HG03439 (cell line): ENCODE measurements around the gene LDB3.

ENCODE experiments used
- ATAC-seq: cut with Tn5 transposase; IDR thresholded peaks from one replicate; pipeline ENCODE4 v1.9.1; 2021; ENCODE audit warnings: mild to moderate bottlenecking, moderate library complexity; ENCODE audit not compliant: unreplicated experiment

Gene LDB3

GRCh38 chr10:86685416-86685815 lies 17.1 kb downstream of the LDB3 start:
- ATAC-seq, result no peak

GRCh38 chr10:86685893-86686632 lies 17.8 kb downstream of the LDB3 start:
- ATAC-seq, result no peak

GRCh38 chr10:86686972-86687371 lies 18.7 kb downstream of the LDB3 start:
- ATAC-seq, result no peak

- ATAC-seq, result no peak
Measured at GRCh38 chr10:86687750-86688149, 19.4 kb downstream of the LDB3 start.

DNA sequence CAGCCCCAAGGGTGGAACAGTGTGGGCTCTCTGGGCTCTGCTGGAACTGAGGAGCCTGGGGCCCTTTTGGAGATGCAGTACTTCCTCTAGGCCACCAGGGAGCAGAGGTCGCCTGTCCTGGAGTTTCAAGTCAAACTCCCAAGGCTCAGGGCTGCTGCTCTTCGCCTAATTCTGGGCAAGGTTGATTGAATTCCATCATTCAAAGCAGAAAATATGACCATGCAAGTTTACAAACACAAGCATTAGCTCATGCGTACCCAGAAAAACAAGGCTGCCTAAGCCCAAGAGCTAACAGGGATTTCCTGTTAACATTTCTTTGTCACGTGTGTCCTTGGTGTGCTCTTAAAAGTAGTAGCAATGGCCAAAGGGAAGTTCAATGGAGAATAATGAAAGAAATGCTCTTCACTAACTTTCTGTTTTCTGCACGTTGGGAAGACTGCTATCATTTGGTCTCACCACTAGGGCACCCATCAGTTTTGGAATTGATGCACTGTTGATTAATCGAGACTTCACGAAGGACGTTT lies 20.1 kb downstream of the LDB3 start:
- peak; percentile 75 for ATAC-seq

DNA sequence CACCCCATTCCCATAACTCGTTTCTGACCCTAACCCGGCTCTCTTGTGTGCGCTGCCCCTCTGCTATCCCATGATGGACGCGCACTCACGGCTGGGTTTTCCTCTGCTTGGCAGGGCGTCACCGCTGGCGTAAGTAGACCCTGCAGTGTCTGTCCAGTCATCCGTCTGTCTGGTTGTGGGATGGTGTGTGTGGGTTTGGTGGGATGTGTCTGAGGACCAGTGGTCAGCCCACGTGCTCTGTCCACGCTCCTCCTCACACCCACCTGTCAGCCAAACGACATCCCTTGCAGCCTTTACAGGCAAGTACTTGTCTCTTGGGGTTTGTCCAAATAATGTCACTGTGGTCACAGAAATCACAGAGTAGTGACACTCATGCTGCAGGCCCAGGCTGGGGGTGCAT lies 20.8 kb downstream of the LDB3 start:
- no peak for ATAC-seq

- ATAC-seq, result no peak
Measured at GRCh38 chr10:86690231-86690630, 21.9 kb downstream of the LDB3 start.

GRCh38 chr10:86690657-86691084 lies 22.4 kb downstream of the LDB3 start:
- ATAC-seq, result no peak

DNA sequence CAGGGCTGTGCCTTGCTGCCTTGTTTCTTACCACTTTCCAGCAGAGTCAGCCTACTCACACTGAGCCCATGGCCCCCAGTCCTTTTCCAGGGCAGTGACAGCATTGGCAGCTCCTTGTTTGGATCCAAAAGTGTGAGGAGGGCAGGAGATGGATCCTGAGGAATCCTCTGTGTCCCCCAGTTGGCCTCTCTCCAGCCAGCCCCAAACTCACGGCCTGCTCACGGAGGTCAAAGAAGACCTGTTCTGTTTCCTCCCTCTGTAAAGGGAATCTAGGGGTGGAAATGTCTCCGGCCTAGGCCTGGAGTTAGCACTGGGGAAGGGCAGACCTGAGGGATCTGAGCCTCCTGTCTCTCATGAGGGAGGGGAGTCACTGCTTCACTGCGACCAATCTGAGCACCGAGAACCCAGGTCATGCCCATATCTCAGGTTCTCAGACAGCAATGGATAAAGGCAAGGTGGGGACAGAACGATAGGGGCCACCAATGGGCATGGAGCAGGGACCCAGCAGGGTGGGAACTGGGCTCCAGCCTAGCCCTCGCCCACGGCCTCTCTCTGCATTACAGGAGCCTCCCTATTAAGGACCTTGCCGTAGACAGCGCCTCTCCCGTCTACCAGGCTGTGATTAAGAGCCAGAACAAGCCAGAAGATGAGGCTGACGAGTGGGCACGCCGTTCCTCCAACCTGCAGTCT lies 23.2 kb downstream of the LDB3 start:
- no peak for ATAC-seq

DNA sequence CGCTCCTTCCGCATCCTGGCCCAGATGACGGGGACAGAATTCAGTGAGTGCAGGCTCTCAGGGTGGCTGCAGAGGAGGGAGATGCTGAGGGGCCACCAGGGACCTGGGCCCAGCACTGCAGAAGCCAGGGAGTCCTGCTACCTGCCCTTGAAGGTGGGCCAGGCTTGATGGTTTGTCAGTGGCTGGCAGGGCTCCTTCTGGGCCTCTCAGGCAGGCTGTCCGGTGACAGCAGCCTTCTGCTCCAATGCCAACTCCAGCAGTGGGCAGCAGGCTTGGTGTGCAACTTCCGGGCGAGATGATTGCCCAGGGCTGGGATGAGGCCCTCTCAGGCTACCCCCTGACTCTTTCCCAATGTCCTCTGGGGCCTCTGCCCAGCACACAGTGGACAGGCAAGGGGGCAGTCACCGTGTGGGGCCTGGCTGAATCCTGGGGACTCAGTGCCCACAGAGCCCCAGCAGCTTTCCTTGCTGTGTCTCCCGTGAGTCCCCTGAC lies 23.8 kb downstream of the LDB3 start:
- no peak for ATAC-seq

GRCh38 chr10:86692664-86693063 lies 24.4 kb downstream of the LDB3 start:
- no peak for ATAC-seq

DNA sequence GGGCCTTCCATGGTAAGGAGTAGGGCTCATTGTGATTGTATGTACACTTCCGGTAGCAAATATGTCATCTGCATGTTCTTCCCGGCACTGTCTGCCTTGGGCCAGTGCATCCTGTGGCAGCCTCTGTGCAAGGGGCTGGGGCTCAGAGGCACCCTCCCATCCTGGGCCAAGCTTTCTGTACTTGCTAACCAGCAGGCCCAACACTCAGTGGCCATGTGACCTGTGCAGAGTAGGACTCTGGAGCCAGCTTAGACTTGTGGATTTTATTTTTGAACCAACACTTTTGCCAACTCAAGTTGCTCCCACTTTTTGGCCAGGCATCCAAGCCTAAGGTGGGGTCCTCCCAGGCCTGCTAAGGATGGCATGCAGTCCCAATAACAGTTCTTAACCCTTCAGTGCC lies 25.0 kb downstream of the LDB3 start:
- no peak for ATAC-seq

- no peak for ATAC-seq
Measured at GRCh38 chr10:86693721-86694369, 25.5 kb downstream of the LDB3 start.

DNA sequence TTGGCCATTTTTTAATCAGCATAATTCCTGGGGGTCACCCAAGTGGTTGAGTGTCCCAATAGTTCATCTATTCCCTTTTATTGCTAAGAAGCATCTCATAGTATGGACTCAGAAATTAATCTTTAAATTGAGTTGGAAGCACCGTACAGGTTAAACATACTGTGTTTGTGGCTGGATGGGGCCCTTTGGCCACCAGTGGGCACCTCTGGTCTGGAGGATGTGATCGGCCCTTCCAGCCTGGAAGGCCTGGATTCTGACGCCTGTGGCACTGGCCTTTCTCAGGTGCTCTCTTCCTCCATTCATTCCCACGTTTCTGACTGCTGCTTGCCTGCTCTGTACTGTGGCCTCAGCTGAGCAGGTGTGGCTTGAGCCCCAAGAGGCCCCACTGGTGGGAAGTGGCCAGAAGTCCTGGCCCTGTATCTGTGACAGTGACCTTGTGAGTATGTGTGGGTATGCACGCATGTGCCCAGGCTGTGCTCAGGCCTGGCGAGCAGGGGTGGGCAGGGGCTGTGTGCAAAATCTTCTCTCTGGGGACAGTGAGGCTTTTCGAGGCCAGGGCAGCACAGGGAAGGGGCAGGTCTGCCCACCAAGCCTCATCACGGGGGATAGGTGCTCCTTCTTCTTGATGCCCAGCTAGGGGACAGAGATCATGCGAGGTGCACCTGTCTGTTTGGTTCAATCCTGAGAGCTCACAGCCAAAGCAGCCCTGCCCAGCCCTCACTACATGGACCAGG lies 30.1 kb downstream of the LDB3 start:
- no peak for ATAC-seq

- no peak for ATAC-seq
Measured at GRCh38 chr10:86699125-86699524, 30.8 kb downstream of the LDB3 start.

GRCh38 chr10:86699541-86699940 lies 31.2 kb downstream of the LDB3 start:
- no peak for ATAC-seq

- ATAC-seq, result no peak
Measured at GRCh38 chr10:86699991-86700840, 31.9 kb downstream of the LDB3 start.

DNA sequence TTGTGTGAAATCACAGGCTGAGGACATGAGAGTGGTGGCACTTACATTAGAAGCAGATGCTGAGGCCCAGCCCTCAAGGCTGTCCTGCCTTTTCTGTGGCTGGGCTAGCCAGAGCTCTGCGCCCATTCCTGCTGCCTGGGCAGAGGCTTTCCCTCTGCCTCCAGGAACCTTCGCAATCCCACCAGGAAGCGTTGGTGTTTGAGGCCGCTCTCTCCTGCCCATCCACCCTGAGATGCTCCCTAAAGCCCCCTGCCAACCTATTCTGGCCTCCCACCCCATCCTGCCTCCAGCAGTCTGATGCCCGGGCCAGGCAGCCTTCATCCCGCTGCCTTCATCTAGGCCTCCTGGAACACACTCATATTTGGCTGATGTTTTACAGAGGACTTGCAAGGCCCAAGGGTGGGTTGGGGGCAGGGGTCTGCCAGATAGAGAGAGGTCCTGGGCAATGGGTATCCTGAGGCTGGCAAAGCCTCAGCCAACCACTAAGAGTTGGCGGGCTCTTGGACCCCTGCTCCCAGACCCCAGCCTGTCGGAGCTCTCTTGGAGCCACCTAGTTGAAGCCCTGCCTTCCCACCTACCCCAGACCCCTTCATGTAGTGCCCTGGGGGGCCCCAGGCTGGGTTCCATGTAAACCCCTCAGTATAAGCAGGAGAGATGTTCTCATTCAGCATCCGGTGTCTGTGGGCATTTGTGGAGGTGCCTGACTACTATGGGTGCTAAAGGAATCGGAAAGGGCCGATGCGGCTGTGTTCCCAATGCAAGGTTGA lies 32.7 kb downstream of the LDB3 start:
- ATAC-seq, result no peak

DNA sequence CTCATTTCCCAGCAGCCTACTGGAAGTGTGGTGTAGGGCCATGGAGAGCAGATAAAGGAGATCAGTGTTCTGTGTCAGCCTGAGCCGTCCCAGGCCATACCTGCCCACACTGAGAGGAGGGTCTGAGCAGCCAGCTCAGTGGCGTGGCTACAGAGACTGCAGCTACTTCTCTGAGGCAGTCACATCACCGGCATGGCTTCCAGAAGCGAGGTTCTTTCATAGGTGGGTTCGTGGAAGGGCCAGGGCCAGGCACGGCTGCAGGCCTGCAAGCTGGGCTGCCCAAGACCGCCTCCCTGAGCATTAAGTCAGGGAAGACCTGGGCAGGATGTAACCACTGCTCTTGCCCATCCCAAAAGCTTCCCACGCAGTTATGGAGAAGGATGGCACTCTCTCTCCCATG lies 34.9 kb downstream of the LDB3 start:
- no peak for ATAC-seq
